Osteoblast (primary cell): ENCODE results near the gene SEPTIN2. TPM values are rescaled to one million over a fixed set of nuclear protein-coding genes. Genes with fewer than 3 reads are reported as not detected.

Source experiments
- DNase-seq: peaks from one replicate; pipeline ENCODE4 v3.0.0; 2011; ENCODE audit warnings: low spot score, mixed read lengths; ENCODE audit not compliant: insufficient read length; ENCODE audit errors: missing footprints
- H2AFZ ChIP-seq: 2 replicates; pipeline ENCODE4 v1.6.0; 2011; ENCODE audit warnings: mild to moderate bottlenecking, low read length
- H3K27ac ChIP-seq: 2 replicates; pipeline ENCODE4 v1.5.1; 2011; ENCODE audit warnings: mild to moderate bottlenecking, low read depth, low read length, moderate library complexity
- H3K27me3 ChIP-seq: 2 replicates; pipeline ENCODE4 v1.6.0; 2012; ENCODE audit warnings: mild to moderate bottlenecking, control low read depth, inconsistent platforms, low read length, moderate library complexity; ENCODE audit not compliant: insufficient read depth
- H3K36me3 ChIP-seq: 2 replicates; pipeline ENCODE4 v1.5.1; 2011; ENCODE audit warnings: mild to moderate bottlenecking, low read length, control low read depth, moderate library complexity; ENCODE audit not compliant: insufficient read depth
- H3K4me1 ChIP-seq: 2 replicates; pipeline ENCODE4 v1.5.1; 2011; ENCODE audit warnings: mild to moderate bottlenecking, low read length, control low read depth, moderate library complexity; ENCODE audit not compliant: insufficient read depth
- H3K4me2 ChIP-seq: 2 replicates; pipeline ENCODE4 v1.6.0; 2011; ENCODE audit warnings: mild to moderate bottlenecking, low read length; ENCODE audit not compliant: insufficient read depth
- H3K4me3 ChIP-seq: fragments of 200-600 bp; sonication (generic); 3 replicates; pipeline ENCODE4 v1.5.1; 2012; ENCODE audit warnings: mild to moderate bottlenecking, low read length, inconsistent platforms; ENCODE audit not compliant: insufficient read depth
- H3K79me2 ChIP-seq: 2 replicates; pipeline ENCODE4 v1.6.0; 2012; ENCODE audit warnings: mild to moderate bottlenecking, low read length, control low read depth, inconsistent platforms; ENCODE audit not compliant: insufficient read depth
- H3K9me3 ChIP-seq: 2 replicates; pipeline ENCODE4 v1.5.1; 2011; ENCODE audit warnings: low read depth, low read length, control low read depth
- H4K20me1 ChIP-seq: 2 replicates; pipeline ENCODE4 v1.6.0; 2012; ENCODE audit warnings: mild to moderate bottlenecking, low read length, control low read depth; ENCODE audit not compliant: insufficient read depth
- total RNA-seq: library from RNA; depleted of rRNA; stranded (reverse); fragments of >200 nt; gene quantifications from 2 replicates; pipeline ENCODE4 v1.2.3, GENCODE V29; 2012
- TF ChIP-seq, protein P1 (sequence below): IDR thresholded peaks from 2 replicates; pipeline ENCODE4 v1.5.1; 2011; ENCODE audit warnings: mild to moderate bottlenecking, low read depth, low read length, moderate library complexity; ENCODE audit errors: extremely low read depth

SEPTIN2 gene
- 394 and 418 TPM in 2 replicates for total RNA-seq

DNA sequence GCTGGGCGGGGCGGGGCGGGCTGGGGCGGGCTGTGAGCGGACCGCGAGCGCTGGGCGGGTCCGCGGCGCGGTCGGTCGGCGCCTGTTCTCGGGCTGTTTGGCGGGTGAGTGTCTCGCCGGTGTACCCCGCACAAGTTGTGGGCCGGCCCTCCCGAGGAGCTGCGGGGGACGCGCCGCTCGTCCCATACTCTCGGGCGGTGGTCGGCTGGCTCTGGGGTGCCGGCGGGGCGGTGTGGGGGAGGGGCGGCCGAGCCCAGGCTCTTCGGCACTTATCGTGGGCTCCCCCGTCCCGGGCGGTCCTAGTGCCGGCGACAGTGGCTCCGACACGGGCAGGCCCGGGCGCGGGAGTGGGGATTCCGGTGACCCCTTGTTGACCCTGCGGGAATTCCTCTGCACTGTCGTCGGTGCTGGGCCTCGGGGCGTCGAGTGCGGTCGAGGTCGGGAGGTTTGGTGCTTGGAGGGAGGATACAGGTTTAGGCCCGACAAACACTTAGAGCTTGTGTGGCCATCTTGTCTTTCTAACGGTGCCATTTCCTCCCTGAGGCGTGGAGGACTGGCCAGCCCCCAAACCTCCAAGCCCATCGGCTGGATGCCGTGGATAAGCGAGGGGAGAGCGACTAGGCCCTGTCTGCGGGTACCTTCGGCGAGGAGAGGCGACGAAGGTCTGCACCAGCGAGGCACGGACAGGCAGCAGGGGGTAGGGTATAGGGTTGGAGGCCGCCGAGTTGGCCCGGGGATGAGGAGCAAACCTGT, at the start of gene SEPTIN2:
Gene SEPTIN2 (plus strand): TSS at position 47 of the 753 bp plus-strand sequence. CDS start 8,308 bp downstream, outside the sequence.
- H4K20me1 ChIP-seq: peaks cover 63% of the 10 kb centered on the region
- H3K4me2 ChIP-seq: peak within 1 kb of the TSS; percentile 93
- H3K79me2 ChIP-seq: peaks cover 96% of the 10 kb centered on the region
- no peak for DNase-seq
- peak within 1 kb of the TSS; percentile 98 for H3K27ac ChIP-seq
- TF ChIP-seq, protein P1, sequence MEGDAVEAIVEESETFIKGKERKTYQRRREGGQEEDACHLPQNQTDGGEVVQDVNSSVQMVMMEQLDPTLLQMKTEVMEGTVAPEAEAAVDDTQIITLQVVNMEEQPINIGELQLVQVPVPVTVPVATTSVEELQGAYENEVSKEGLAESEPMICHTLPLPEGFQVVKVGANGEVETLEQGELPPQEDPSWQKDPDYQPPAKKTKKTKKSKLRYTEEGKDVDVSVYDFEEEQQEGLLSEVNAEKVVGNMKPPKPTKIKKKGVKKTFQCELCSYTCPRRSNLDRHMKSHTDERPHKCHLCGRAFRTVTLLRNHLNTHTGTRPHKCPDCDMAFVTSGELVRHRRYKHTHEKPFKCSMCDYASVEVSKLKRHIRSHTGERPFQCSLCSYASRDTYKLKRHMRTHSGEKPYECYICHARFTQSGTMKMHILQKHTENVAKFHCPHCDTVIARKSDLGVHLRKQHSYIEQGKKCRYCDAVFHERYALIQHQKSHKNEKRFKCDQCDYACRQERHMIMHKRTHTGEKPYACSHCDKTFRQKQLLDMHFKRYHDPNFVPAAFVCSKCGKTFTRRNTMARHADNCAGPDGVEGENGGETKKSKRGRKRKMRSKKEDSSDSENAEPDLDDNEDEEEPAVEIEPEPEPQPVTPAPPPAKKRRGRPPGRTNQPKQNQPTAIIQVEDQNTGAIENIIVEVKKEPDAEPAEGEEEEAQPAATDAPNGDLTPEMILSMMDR: no peak
- peaks cover 6% of the 10 kb centered on the region for H3K36me3 ChIP-seq
- H3K9me3 ChIP-seq: no peaks in the 10 kb centered on the region
- peaks cover 45% of the 10 kb centered on the region for H3K4me1 ChIP-seq
- H3K27me3 ChIP-seq: no peaks in the 10 kb centered on the region
- peak within 1 kb of the TSS; percentile 97 for H3K4me3 ChIP-seq
- H2AFZ ChIP-seq: peak within 1 kb of the TSS; percentile 96

- H3K4me2 ChIP-seq: no peak overlapping the region
- peaks cover 87% of the 10 kb centered on the region for H4K20me1 ChIP-seq
- H2AFZ ChIP-seq: no peak overlapping the region
- peaks cover 36% of the 10 kb centered on the region for H3K4me1 ChIP-seq
- TF ChIP-seq, protein P1: no peak
- peaks cover 96% of the 10 kb centered on the region for H3K79me2 ChIP-seq
- H3K4me3 ChIP-seq: no peak overlapping the region
- H3K27ac ChIP-seq: no peak overlapping the region
- no peaks in the 10 kb centered on the region for H3K27me3 ChIP-seq
- no peak for DNase-seq
- H3K9me3 ChIP-seq: no peaks in the 10 kb centered on the region
- peaks cover 63% of the 10 kb centered on the region for H3K36me3 ChIP-seq
Measured at GRCh38 chr2:241267249-241268067, 48.3 kb upstream of the SEPTIN2 start.

DNA sequence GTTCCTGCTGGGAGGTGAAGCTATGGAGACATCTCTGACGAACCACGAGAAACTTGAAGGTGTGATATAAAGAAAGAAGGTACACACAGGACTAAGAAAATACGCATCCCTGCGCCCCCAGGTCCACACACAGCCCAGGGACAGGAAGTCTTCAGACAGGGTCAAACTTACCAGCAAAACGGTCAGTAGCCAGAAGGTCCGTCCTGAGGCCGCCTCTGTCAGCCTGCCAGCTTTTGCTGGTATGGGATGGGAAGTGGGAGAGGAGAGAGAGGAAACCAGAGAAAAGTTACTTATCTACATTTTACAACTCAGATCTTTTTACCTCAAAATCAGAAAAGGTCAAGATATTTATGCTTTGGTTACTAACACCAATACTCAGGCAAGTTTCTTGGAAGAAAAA, 47.4 kb upstream of the SEPTIN2 start:
- Histone ChIP-seq H3K79me2 (peaks cover 93% of the 10 kb centered on the region), H3K9me3 (no peaks in the 10 kb centered on the region), H2AFZ (no peak overlapping the region), H3K27ac (peak overlapping the region; percentile 21), H3K4me1 (peaks cover 41% of the 10 kb centered on the region), H3K36me3 (peaks cover 54% of the 10 kb centered on the region), H3K4me2 (peak overlapping the region; percentile 92), H3K4me3 (no peak overlapping the region), H3K27me3 (no peaks in the 10 kb centered on the region), H4K20me1 (peaks cover 83% of the 10 kb centered on the region)
- DNase-seq: no peak
- TF ChIP-seq, protein P1: no peak
